Rectal smooth muscle tissue (tissue), 1 donor: ENCODE measurements around the gene UPF1.

Experiments used
- H3K27ac ChIP-seq: one replicate; pipeline ENCODE4 v1.7.0; 2013; ENCODE audit warnings: low read depth, low read length, inconsistent platforms
- H3K27me3 ChIP-seq: one replicate; pipeline ENCODE4 v1.7.0; 2013; ENCODE audit warnings: low read length; ENCODE audit not compliant: control insufficient read depth, insufficient read depth
- H3K36me3 ChIP-seq: one replicate; pipeline ENCODE4 v1.7.0; 2013; ENCODE audit warnings: low read length; ENCODE audit not compliant: control insufficient read depth, insufficient read depth
- H3K4me1 ChIP-seq: one replicate; pipeline ENCODE4 v1.7.0; 2013; ENCODE audit warnings: low read length; ENCODE audit not compliant: control insufficient read depth, insufficient read depth
- H3K4me3 ChIP-seq: one replicate; pipeline ENCODE4 v1.7.0; 2013; ENCODE audit warnings: low read length
- H3K9ac ChIP-seq: one replicate; pipeline ENCODE4 v1.7.0; 2013; ENCODE audit warnings: low read length

Gene UPF1

DNA sequence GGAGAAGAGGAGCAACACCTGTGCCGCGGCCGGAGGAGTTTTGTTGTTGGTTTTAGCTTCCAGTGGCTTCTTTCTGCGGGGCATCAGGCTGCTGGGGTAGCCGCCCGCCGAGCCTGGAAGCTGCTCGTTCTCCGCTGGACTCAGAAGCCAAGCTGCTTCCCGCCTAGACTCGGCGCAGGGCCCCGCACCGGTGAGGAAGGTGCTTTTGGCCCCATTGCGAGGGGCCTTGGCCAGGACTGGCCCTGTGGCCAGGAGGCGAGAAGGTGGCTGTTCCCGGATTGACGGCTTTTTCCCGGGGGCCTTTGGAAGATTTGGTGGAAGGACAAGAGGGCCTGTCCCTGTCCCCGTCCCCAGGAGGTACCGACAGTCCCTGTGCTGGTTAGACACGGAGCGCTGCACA lies 35.4 kb downstream of the UPF1 start:
- H3K4me1 ChIP-seq = no peaks in the 10 kb centered on the region
- H3K27me3 ChIP-seq = no peaks in the 10 kb centered on the region
- no peak overlapping the region for H3K4me3 ChIP-seq
- no peak overlapping the region for H3K9ac ChIP-seq
- peaks cover 39% of the 10 kb centered on the region for H3K36me3 ChIP-seq
- no peak overlapping the region for H3K27ac ChIP-seq

DNA sequence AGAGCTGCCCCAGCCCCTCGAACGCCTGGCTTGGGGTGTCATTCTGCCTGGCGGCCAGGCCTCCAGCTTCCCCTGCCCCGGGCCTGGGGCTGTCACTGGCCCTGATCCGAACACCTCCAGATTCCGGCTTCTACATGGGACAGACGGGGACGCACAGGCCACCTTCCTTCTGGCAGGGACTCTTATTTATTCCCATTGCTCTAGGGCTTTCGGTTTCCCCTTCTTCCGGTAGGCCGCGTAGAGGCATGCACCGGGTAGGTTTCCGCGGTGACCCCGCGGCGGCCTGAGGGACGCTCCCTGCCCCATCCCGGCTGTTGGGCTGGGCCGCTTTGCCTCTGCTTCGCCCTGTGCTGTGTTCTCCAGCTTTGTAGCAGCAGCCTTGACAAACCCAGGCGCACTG lies 36.0 kb downstream of the UPF1 start:
- H3K27me3 ChIP-seq = no peaks in the 10 kb centered on the region
- H3K27ac ChIP-seq = no peak overlapping the region

DNA sequence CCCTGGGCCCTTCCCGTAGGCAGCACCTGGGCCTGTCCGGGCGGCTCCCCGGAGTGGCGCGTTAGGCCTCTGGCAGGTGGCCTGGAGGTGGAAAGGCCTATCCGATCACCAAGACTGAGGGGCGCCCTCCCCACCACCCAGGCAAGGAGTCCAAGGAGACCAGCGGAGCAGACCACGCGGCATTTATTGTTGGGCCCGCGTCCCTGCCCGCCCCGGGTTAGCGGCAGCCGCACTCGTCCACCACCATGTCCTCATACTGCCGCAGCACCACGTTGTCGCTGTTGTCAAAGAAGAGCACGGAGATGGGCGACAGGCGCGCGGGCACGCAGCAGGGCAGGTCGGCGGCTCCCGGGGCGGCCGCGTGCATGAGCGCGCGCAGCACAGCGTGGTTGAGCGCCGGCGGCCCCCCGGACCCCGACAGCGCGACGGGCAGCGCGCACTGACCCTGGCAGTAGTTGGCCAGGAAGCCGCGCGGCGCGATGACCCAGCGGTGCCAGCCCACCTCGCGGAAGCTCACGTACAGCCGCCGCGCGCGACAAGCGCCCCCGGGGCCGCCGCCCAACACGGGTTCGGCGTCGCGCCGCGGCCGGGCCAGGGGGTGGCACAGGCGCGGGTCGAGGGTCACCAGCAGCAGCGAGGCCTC lies 36.7 kb downstream of the UPF1 start:
- Histone ChIP-seq H3K4me1 (no peaks in the 10 kb centered on the region), H3K36me3 (peaks cover 28% of the 10 kb centered on the region), H3K9ac (no peak overlapping the region), H3K27ac (no peak overlapping the region), H3K27me3 (no peaks in the 10 kb centered on the region), H3K4me3 (no peak overlapping the region)

More for the DNA sequence above, 36.0 kb downstream of the UPF1 start:
- Histone ChIP-seq H3K9ac (no peak overlapping the region), H3K36me3 (peaks cover 34% of the 10 kb centered on the region), H3K4me3 (no peak overlapping the region), H3K4me1 (no peaks in the 10 kb centered on the region)

DNA sequence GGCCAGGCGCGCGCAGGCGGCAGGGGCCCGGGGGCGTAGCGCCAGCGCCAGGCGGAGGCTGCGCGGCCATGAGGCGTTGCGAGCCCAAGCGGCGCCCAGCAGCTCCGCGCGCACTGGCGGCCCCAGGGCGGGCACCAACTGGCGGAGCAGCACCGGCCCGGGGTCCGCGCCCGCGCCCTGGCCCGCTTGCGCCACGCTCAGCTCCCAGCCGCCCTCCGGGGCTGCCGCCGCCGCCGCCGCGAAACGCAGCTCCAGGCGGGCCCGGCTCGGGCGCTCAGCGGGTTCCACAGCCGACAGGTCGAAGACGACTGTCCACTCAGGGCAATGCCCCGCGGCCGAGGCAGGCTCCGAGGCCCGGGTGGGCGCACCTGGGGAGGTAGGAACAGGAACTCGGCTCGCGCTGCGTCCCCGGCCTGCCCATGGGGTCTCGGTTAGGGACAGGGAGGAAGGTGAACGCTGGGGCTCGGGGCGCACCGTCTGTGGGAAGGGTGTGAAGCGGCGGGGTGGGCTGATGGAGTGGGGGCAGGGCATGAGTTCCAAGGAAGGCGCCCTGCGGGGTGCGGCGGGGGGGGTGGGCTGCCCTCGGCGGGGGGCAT lies 37.4 kb downstream of the UPF1 start:
- no peak overlapping the region for H3K9ac ChIP-seq
- no peaks in the 10 kb centered on the region for H3K27me3 ChIP-seq
- no peak overlapping the region for H3K27ac ChIP-seq
- no peak overlapping the region for H3K4me3 ChIP-seq
- no peaks in the 10 kb centered on the region for H3K4me1 ChIP-seq
- peaks cover 24% of the 10 kb centered on the region for H3K36me3 ChIP-seq

DNA sequence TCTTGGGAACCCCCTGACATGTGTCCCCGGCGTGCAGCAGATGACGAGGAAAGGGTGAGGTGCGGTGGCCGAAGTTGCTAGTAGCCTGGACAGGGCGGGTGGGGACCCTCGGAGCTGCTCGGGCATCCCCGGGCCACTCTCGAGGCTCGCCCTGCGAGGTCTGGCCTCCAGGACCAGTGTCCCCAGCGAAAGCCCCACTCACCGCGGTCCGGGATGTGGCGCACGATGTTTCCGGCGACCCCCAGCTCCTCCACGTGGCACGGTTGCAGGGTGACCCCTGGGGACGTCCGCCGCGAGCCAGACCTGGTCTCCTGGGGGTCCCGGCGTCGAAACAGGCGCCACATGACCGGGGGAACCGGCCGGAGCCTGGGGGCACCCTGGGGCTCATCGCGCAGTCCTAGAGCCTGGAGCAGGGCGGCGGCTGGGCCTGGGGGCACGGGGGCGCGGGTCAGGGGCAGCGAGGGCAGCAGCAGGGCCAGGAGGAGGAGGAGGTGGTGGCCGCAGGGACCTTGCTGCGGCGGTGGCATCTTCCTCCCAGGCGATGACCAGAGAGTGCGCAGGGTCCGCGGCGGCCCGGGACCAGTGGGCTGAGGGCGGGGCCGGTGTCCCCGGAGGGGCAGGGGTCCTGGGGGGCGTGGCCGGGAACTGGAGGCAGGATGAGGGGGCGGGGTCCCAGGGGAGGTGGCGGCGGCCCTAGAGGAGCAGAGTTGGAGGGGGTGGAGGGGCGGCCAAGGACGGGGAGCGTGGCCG lies 38.2 kb downstream of the UPF1 start:
- Histone ChIP-seq H3K36me3 (peaks cover 22% of the 10 kb centered on the region), H3K27ac (no peak overlapping the region), H3K9ac (no peak overlapping the region), H3K4me1 (no peaks in the 10 kb centered on the region), H3K4me3 (no peak overlapping the region), H3K27me3 (no peaks in the 10 kb centered on the region)

DNA sequence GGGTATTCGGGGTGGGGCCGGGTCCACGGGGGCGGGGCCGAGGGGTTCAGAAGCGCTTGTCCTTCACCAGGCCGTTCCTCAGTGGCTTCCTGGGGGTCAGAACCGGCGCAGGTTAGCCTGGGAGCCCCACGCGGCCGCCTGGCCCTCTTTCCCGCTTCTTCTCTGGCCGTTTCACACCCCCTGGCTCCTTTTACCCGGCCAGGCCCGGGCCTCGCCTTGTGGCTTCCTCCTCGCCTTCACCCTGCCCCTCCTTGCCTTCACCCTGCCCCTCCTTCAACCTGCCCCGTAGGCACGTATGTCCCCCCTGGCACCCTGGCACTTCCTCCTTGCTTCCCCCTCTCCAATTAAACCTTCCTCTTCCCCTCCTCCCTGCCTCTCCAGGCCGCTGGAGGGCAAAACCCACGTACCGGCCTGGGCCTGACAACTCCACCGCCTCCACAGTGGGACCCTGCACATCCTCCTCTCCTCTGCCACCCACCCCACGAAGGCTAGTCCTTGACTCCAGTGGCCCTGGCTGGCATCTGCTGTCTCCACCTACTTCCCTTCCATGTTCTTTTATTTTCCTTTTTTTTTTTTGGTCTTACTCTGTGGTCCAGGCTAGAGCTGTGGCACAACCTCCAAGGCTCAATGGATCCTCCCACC lies 38.9 kb downstream of the UPF1 start:
- Histone ChIP-seq H3K27me3 (no peaks in the 10 kb centered on the region), H3K4me3 (no peak overlapping the region), H3K36me3 (peaks cover 16% of the 10 kb centered on the region), H3K9ac (no peak overlapping the region), H3K4me1 (no peaks in the 10 kb centered on the region), H3K27ac (no peak overlapping the region)

DNA sequence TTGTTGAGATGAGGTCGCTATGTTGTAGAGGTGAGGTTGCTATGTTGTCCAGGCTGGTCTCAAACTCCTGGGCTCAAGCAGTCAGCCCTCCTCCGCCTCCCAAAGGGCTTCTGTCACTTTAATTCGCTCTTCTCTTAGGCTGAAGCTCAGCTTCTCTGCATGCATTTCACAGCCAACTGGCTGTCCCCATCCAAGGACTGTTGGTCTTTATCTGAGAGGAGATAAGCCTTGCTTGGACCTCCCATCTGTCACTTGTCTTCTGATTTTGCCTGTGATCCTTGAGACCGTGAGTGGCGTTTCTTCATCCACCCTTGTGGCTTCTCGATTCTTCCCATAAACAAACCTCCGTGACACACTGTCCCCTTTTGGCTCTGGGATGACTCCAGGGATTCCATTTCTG lies 39.8 kb downstream of the UPF1 start:
- peaks cover 11% of the 10 kb centered on the region for H3K36me3 ChIP-seq

DNA sequence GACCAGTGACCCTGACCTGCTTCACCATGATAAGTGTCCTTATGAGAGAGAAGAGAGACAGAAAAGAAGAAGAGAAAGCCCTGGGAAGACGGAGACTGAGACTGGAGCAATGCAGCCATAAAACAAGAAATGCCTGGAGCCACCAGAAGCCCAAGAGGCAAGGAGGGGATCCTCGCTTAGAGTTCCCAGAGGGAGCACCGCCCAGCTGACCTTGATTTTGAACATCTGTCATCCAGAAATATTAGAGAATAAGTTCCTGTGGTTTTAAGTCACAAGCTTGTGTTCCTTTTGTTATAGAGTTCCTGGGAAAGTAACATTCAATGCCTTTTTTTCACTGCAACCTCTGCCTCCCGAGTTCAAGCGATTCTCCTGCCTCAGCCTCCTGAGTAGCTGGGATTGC lies 44.0 kb downstream of the UPF1 start:
- Histone ChIP-seq H3K27ac (no peak overlapping the region), H3K27me3 (no peaks in the 10 kb centered on the region), H3K36me3 (no peaks in the 10 kb centered on the region), H3K9ac (no peak overlapping the region), H3K4me1 (no peaks in the 10 kb centered on the region), H3K4me3 (no peak overlapping the region)

More for the DNA sequence above, 39.8 kb downstream of the UPF1 start:
- Histone ChIP-seq H3K27ac (no peak overlapping the region), H3K4me3 (no peak overlapping the region), H3K4me1 (no peaks in the 10 kb centered on the region), H3K9ac (no peak overlapping the region), H3K27me3 (no peaks in the 10 kb centered on the region)

DNA sequence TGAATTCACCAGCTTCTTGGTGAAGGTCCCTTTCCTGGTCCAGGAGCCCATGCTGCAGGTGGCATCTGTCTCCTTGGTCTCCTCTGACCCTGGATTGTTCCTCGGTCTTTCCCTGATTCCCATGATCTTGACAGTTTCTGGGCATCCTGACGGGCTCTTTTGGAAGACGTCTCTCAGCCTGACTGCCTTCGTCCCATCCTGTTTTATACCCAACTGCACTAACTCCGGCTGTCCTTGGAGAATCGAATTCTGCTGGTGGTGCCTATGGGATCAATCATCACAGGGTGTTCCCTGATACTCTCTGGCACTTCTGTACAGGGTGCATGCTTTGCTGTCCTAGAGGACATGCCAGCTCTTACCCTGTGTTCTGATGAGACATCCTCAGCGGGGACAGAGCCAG lies 45.1 kb downstream of the UPF1 start:
- Histone ChIP-seq H3K4me3 (no peak overlapping the region), H3K4me1 (no peaks in the 10 kb centered on the region), H3K36me3 (no peaks in the 10 kb centered on the region), H3K27ac (no peak overlapping the region), H3K27me3 (no peaks in the 10 kb centered on the region), H3K9ac (no peak overlapping the region)

DNA sequence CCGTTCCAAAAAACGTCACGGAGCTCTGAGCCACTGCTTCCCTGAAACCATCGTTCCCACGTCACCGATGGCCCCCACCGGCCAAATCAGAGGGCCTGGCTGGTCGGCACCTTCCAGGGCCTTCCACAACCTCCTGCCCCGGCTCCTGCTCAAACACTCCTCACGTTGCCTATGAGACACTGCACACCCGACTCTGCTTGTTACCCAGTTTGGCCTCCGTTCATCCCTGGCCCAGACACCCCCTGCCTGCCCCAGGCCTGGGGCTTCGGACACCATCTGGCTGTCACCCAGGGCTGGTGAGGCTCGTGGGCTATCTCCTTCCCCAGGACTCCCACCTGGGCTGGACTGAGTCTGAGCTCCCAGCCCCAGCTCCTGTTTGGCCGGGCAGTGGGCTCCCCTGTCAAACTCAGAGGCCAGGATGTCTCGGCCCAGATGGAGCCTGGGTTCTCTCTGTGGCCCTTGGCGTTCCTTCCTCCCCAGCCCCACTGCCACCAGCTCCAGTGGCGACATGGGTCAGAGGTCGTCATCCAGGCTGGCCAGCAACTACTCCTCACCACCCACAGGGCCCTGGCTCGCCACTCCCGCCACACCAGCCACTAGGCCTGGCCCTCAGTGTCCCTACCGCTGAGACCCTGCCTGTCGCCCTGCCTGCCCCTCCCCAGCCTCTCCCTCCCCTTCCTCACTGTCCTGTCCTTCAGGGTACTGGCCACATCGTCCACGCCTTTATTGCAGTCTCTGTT lies 46.5 kb downstream of the UPF1 start:
- H3K27ac ChIP-seq = no peak overlapping the region
- no peaks in the 10 kb centered on the region for H3K4me1 ChIP-seq
- H3K4me3 ChIP-seq = no peak overlapping the region
- H3K36me3 ChIP-seq = no peaks in the 10 kb centered on the region
- H3K9ac ChIP-seq = no peak overlapping the region
- H3K27me3 ChIP-seq = no peaks in the 10 kb centered on the region

DNA sequence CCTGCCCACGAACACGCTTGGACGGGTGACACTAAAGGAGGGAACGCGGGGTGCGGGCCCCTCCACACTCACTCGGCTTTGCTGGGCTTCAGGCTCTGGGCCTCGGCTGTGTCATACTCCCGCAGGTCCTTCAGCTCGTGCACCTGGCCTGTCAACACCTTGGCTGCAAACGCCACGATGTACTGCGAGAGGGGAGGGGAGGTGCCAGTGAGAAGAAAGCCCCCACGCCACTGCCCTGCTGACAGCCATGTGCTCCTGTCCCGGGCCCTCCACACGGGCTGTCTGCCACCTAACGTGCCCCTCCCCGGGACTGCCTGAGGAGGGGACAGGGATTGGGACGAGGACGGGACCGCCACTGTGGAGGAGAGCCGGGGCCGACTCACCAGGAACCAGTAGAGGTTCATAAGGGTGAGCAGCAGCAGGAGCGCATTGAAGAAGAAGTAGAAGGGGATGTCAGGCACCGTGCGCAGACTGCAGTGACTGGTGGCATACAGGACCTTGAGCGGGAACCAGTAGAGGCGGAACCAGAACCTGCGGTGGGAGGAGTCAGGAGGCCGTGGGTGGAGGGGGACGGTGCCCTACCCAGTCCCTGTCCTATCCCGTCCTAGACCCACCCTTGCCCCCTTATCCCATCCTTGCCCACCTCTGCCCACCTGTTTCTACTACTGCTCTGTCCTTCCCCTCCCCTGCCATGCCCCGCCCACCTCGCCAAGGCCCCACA lies 47.3 kb downstream of the UPF1 start:
- no peak overlapping the region for H3K27ac ChIP-seq
- H3K9ac ChIP-seq = no peak overlapping the region
- no peaks in the 10 kb centered on the region for H3K27me3 ChIP-seq
- no peaks in the 10 kb centered on the region for H3K36me3 ChIP-seq
- H3K4me1 ChIP-seq = no peaks in the 10 kb centered on the region
- no peak overlapping the region for H3K4me3 ChIP-seq
